ENCODE results near the gene GMPR. TPM values are rescaled to one million over a fixed set of nuclear protein-coding genes. Genes with fewer than 3 reads are reported as not detected.

GMPR gene
- total and polyA plus RNA-seq, 4 experiments from 2014 or later: 0.56 to 0.68 TPM; not detected in 2

- Histone ChIP-seq H3K4me1 (ENCODE audit: insufficient read depth, low read length) (no peaks in the 10 kb centered on the region), H3K36me3 (ENCODE audit: insufficient read depth, low read length) (no peaks in the 10 kb centered on the region), H3K27ac (ENCODE audit: low read depth, low read length) (no peak overlapping the region), H3K4me3 (ENCODE audit: low read length in 2 of 2) (no peak overlapping the region), H3K9me3 (ENCODE audit: control insufficient read depth in 1 of 2, low read length in 2 of 2) (no peaks in the 10 kb centered on the region), H3K27me3 (ENCODE audit: insufficient read depth, low read length) (no peaks in the 10 kb centered on the region)
- POLR2A ChIA-PET (ENCODE audit: partially characterized antibody): no interaction called here
- Mint-ChIP-seq H3K27me3 (peaks cover 14 to 24% of the 10 kb centered on the region in 2 donors), H3K4me3 (no peak overlapping the region), H3K27ac (no peak overlapping the region), H3K4me1 (peaks cover 0 to 4% (median 2%) of the 10 kb centered on the region in 4 donors), H3K36me3 (no peaks in the 10 kb centered on the region), H3K9me3 (no peaks in the 10 kb centered on the region)
- CTCF ChIA-PET (ENCODE audit: partially characterized antibody): interaction anchor here (1.2 to 9.0 kb wide), 3 partner anchors 9 to 523 kb away, joined by 4 to 147 read pairs (median 15); no protein-coding TSS in a partner anchor
- no peak for DNase-seq
- intact Hi-C loops (cut with micrococcal nuclease): loop anchor here (5.0 kb wide), 1 partner anchor 717 kb away; no protein-coding TSS in a partner anchor
Measured at GRCh38 chr6:16209539-16209938, 28.8 kb upstream of the GMPR start.

DNA sequence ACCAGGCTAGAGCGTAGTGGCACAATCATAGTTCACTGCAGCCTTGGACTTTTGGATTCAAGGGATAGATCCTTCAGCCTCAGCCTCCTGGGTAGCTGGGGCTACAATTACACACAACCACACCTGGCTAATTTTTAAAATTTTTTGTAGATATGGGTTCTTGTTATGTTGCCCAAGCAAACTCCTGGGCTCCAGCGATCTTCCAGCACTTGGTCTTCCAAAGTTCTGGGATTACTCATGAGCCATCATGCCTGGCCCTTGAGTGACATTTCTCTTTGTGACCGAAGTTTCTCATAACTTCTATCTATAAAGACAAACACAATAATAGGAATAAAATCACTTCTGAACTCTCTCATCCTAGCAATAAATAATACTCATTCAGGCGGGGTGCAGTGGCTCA, 26.1 kb upstream of the GMPR start:
- H3K9me3 ChIP-seq (ENCODE audit: control insufficient read depth in 1 of 2, low read length in 2 of 2): no peaks in the 10 kb centered on the region
- no peak overlapping the region for H3K27ac ChIP-seq (ENCODE audit: low read depth, low read length)
- no peak for DNase-seq
- H3K4me1 ChIP-seq (ENCODE audit: insufficient read depth, low read length): no peaks in the 10 kb centered on the region
- POLR2A ChIA-PET (ENCODE audit: partially characterized antibody): no interaction called here
- no peaks in the 10 kb centered on the region for H3K4me1 Mint-ChIP-seq
- peaks cover 30% of the 10 kb centered on the region in 2 donors for H3K27me3 Mint-ChIP-seq
- CTCF ChIA-PET (ENCODE audit: partially characterized antibody): no interaction called here
- H3K36me3 Mint-ChIP-seq: no peaks in the 10 kb centered on the region
- H3K9me3 Mint-ChIP-seq: no peaks in the 10 kb centered on the region
- H3K4me3 ChIP-seq (ENCODE audit: low read length in 2 of 2): no peak overlapping the region
- no peaks in the 10 kb centered on the region for H3K36me3 ChIP-seq (ENCODE audit: insufficient read depth, low read length)
- intact Hi-C loops (cut with micrococcal nuclease): no loop called here
- H3K4me3 Mint-ChIP-seq: no peak overlapping the region
- no peak overlapping the region for H3K27ac Mint-ChIP-seq
- no peaks in the 10 kb centered on the region for H3K27me3 ChIP-seq (ENCODE audit: insufficient read depth, low read length)

GRCh38 chr6:16216501-16217155, 21.8 kb upstream of the GMPR start:
- Histone ChIP-seq H3K9me3 (ENCODE audit: control insufficient read depth in 1 of 2, low read length in 2 of 2) (no peaks in the 10 kb centered on the region), H3K4me3 (ENCODE audit: low read length in 2 of 2) (no peak overlapping the region), H3K4me1 (ENCODE audit: insufficient read depth, low read length) (no peaks in the 10 kb centered on the region), H3K36me3 (ENCODE audit: insufficient read depth, low read length) (no peaks in the 10 kb centered on the region), H3K27me3 (ENCODE audit: insufficient read depth, low read length) (no peaks in the 10 kb centered on the region), H3K27ac (ENCODE audit: low read depth, low read length) (no peak overlapping the region)
- no peaks in the 10 kb centered on the region for H3K9me3 Mint-ChIP-seq
- peaks cover 26 to 35% of the 10 kb centered on the region in 2 donors for H3K27me3 Mint-ChIP-seq
- intact Hi-C loops (cut with micrococcal nuclease): no loop called here
- CTCF ChIA-PET (ENCODE audit: partially characterized antibody): interaction anchor here (0.8 to 2.7 kb wide), 2 partner anchors 10 to 525 kb away, joined by 3 to 18 read pairs; no protein-coding TSS in a partner anchor
- H3K36me3 Mint-ChIP-seq: no peaks in the 10 kb centered on the region
- H3K27ac Mint-ChIP-seq: no peak overlapping the region
- POLR2A ChIA-PET (ENCODE audit: partially characterized antibody): no interaction called here
- H3K4me1 Mint-ChIP-seq: no peaks in the 10 kb centered on the region
- no peak overlapping the region for H3K4me3 Mint-ChIP-seq
- DNase-seq: no peak

DNA sequence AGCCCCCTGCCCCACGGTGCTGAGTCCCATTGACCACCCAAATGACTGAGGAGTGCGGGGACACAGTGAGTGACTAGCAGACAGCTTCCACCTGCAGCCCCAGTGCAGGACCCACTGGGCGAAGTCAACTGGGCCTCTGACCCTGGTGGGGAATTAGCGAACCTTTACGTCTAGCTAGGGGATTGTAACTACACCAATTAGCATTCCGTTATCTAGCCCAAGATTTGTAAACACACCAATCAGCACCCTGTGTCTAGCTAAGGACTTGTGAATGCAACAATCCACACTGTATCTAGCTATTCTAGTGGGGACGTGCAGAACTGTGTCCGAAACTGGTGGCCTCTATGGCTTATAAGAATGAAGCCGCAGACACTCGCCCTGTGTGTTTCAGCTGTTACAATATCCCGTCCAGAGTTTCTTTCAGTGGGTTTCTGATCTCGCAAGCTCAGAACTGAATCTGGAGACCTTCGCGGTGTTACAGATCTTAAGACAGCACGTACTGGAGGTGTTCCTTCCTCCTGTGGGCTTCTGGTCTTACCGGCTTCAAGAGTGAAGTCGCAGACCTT, 21.1 kb upstream of the GMPR start:
- no peak for DNase-seq
- H3K4me3 ChIP-seq (ENCODE audit: low read length in 2 of 2): no peak overlapping the region
- Mint-ChIP-seq H3K4me1 (no peaks in the 10 kb centered on the region), H3K27ac (no peak overlapping the region), H3K27me3 (peaks cover 22 to 34% of the 10 kb centered on the region in 2 donors), H3K9me3 (no peaks in the 10 kb centered on the region), H3K4me3 (no peak overlapping the region), H3K36me3 (no peaks in the 10 kb centered on the region)
- intact Hi-C loops (cut with micrococcal nuclease): no loop called here
- H3K36me3 ChIP-seq (ENCODE audit: insufficient read depth, low read length): no peaks in the 10 kb centered on the region
- no peaks in the 10 kb centered on the region for H3K9me3 ChIP-seq (ENCODE audit: control insufficient read depth in 1 of 2, low read length in 2 of 2)
- H3K4me1 ChIP-seq (ENCODE audit: insufficient read depth, low read length): no peaks in the 10 kb centered on the region
- CTCF ChIA-PET (ENCODE audit: partially characterized antibody): interaction anchor here (0.8 to 2.7 kb wide), 2 partner anchors 11 to 526 kb away, joined by 3 to 18 read pairs; no protein-coding TSS in a partner anchor
- H3K27me3 ChIP-seq (ENCODE audit: insufficient read depth, low read length): no peaks in the 10 kb centered on the region
- POLR2A ChIA-PET (ENCODE audit: partially characterized antibody): no interaction called here
- H3K27ac ChIP-seq (ENCODE audit: low read depth, low read length): no peak overlapping the region

DNA sequence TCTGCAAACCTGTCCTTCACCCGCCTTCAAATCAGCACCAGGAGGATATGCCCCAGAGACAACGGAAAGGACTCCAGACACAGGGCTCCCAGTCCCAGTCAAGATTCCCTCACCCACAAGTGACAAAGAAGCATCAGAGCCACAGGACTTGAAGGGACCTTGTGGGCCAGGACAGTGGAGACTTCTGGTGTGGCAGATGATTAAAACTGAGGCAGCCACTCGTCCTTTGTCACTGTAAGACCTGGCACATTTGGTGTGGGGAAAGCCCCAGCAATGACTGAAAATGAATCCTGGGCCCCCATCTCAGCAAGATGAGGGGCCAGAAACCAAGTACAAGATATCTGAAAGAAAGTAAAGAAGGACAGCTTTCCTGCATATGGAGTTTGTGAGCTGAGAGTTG, 15.6 kb upstream of the GMPR start:
- Histone ChIP-seq H3K4me3 (ENCODE audit: low read length in 2 of 2) (no peak overlapping the region), H3K4me1 (ENCODE audit: insufficient read depth, low read length) (no peaks in the 10 kb centered on the region), H3K9me3 (ENCODE audit: control insufficient read depth in 1 of 2, low read length in 2 of 2) (no peaks in the 10 kb centered on the region), H3K36me3 (ENCODE audit: insufficient read depth, low read length) (no peaks in the 10 kb centered on the region), H3K27ac (ENCODE audit: low read depth, low read length) (no peak overlapping the region), H3K27me3 (ENCODE audit: insufficient read depth, low read length) (no peaks in the 10 kb centered on the region)
- Mint-ChIP-seq H3K4me1 (no peaks in the 10 kb centered on the region), H3K9me3 (no peaks in the 10 kb centered on the region), H3K27ac (no peak overlapping the region), H3K36me3 (no peaks in the 10 kb centered on the region), H3K4me3 (peak overlapping the region in 1 of 8 donors; percentile 49), H3K27me3 (peaks cover 11 to 20% of the 10 kb centered on the region in 2 donors)
- DNase-seq: no peak
- ChIA-PET CTCF (ENCODE audit: partially characterized antibody) (interaction anchor here (3.2 kb wide), 1 partner anchor 17 kb away, joined by 9 read pairs; no protein-coding TSS in a partner anchor), POLR2A (ENCODE audit: partially characterized antibody) (no interaction called here)
- intact Hi-C loops (cut with micrococcal nuclease): no loop called here

DNA sequence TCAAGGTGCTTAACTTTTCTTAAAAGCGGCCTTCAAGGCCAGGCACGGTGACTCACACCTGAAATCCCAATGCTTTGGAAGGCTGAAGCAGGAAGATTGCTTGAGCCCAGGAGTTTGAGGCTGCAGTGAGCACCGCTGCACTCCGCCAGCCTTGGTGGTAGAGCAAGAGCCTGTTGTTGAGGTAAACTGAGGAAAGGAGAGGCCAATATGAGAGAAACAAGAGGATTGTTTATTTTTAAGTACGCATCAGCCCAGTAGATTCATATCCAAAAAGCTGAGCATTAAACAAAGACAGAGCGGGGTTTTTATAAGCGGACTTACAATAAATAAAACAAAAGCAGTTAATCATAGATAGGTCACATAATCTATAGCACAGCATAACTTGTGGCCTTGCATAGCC, 15.0 kb upstream of the GMPR start:
- Histone ChIP-seq H3K27me3 (ENCODE audit: insufficient read depth, low read length) (no peaks in the 10 kb centered on the region), H3K36me3 (ENCODE audit: insufficient read depth, low read length) (no peaks in the 10 kb centered on the region), H3K27ac (ENCODE audit: low read depth, low read length) (no peak overlapping the region), H3K9me3 (ENCODE audit: control insufficient read depth in 1 of 2, low read length in 2 of 2) (no peaks in the 10 kb centered on the region), H3K4me1 (ENCODE audit: insufficient read depth, low read length) (no peaks in the 10 kb centered on the region), H3K4me3 (ENCODE audit: low read length in 2 of 2) (no peak overlapping the region)
- Mint-ChIP-seq H3K27me3 (peaks cover 10 to 20% of the 10 kb centered on the region in 2 donors), H3K4me1 (no peaks in the 10 kb centered on the region), H3K27ac (no peak overlapping the region), H3K9me3 (no peaks in the 10 kb centered on the region), H3K4me3 (peak overlapping the region in 1 of 8 donors; percentile 26), H3K36me3 (no peaks in the 10 kb centered on the region)
- no peak for DNase-seq
- CTCF ChIA-PET (ENCODE audit: partially characterized antibody): interaction anchor here (1.0 kb wide), 1 partner anchor 17 kb away, joined by 3 read pairs; no protein-coding TSS in a partner anchor
- intact Hi-C loops (cut with micrococcal nuclease): no loop called here
- POLR2A ChIA-PET (ENCODE audit: partially characterized antibody): no interaction called here

DNA sequence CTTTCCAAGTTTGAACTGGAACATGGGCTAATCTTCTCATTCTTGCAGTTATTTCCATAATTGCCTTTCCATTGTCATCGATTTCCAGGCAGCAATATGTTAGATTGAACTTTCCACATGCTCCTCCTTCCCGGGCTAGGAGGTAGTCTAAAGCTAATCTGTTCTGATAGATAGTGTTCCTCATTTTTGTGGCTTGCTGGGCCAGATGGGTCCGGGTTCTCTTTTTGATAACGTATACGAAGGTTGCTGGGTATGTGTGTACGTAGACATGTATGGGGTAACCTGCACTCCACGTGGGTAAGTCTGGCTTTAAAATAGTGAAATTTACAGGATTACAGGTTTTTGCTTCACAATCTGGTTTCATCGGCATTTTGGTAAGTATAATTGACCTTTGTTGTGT, 14.0 kb upstream of the GMPR start:
- Mint-ChIP-seq H3K27me3 (peaks cover 4 to 11% of the 10 kb centered on the region in 2 donors), H3K4me1 (no peaks in the 10 kb centered on the region), H3K27ac (no peak overlapping the region), H3K9me3 (no peaks in the 10 kb centered on the region), H3K36me3 (no peaks in the 10 kb centered on the region), H3K4me3 (no peak overlapping the region)
- H3K36me3 ChIP-seq (ENCODE audit: insufficient read depth, low read length): no peaks in the 10 kb centered on the region
- H3K4me3 ChIP-seq (ENCODE audit: low read length in 2 of 2): no peak overlapping the region
- no peaks in the 10 kb centered on the region for H3K4me1 ChIP-seq (ENCODE audit: insufficient read depth, low read length)
- no peaks in the 10 kb centered on the region for H3K27me3 ChIP-seq (ENCODE audit: insufficient read depth, low read length)
- intact Hi-C loops (cut with micrococcal nuclease): no loop called here
- no peak for DNase-seq
- no peaks in the 10 kb centered on the region for H3K9me3 ChIP-seq (ENCODE audit: control insufficient read depth in 1 of 2, low read length in 2 of 2)
- ChIA-PET POLR2A (ENCODE audit: partially characterized antibody) (no interaction called here), CTCF (ENCODE audit: partially characterized antibody) (interaction anchor here (1.0 kb wide), 1 partner anchor 18 kb away, joined by 3 read pairs; no protein-coding TSS in a partner anchor)
- H3K27ac ChIP-seq (ENCODE audit: low read depth, low read length): no peak overlapping the region

Measured in CD4-positive, alpha-beta memory T cell (primary cell).